ENCODE measurements around the gene TGFB1.

- TF ChIP-seq PTRF (tag; IDR thresholded peaks at IDR 0.05) (no peak), SMARCB1 (IDR thresholded peaks at IDR 0.05; ENCODE audit: insufficient read length, low read depth) (no peak), BRF2 (IDR thresholded peaks at IDR 0.05; ENCODE audit: borderline replicate concordance, insufficient read depth, insufficient read length) (no peak), SOX6 (IDR thresholded peaks at IDR 0.05) (no peak), HNRNPH1 (optimal IDR thresholded peaks at IDR 0.05; ENCODE audit: low read depth, low read length) (no peak), TBP (optimal IDR thresholded peaks at IDR 0.05; ENCODE audit: low read depth, low read length) (no peak), KLF16 (IDR thresholded peaks at IDR 0.05) (no peak), RAD21 (CRISPR knock-in tag; conservative IDR thresholded peaks at IDR 0.05 in 1 of 2, IDR thresholded peaks at IDR 0.05 in 1 of 2) (no peak), CTCF (IDR thresholded peaks at IDR 0.05 in 2 of 3, conservative IDR thresholded peaks at IDR 0.05 in 1 of 3; ENCODE audit: insufficient read depth in 2 of 3, low read depth in 1 of 3, low read length in 3 of 3) (no peak), EHMT2 (IDR thresholded peaks at IDR 0.05) (no peak)
These were observed 55.3 kb downstream of the TGFB1 start for GRCh38 chr19:41298348-41298964.
